Naive thymus-derived CD4-positive, alpha-beta T cell (primary cell): ENCODE results near the gene LMO7. TPM values are rescaled to one million over a fixed set of nuclear protein-coding genes. Genes with fewer than 3 reads are reported as not detected.

Experiments
- ATAC-seq: fragments of 150-1000 bp; cut with Tn5 transposase; 2 replicates; pipeline ENCODE4 v1.10.0; 2021; ENCODE audit warnings: mild to moderate bottlenecking, moderate library complexity
- CTCF ChIA-PET: fragments of 350-600 bp; sonication (Branson Sonifier 250); formaldehyde crosslinking; loops from one replicate; lab custom pipeline; 2021; ENCODE audit warnings: antibody characterized with exemption; lab: Charles Lee
- POLR2A ChIA-PET: fragments of 350-600 bp; sonication (Branson Sonifier 250); formaldehyde crosslinking; loops from one replicate; lab custom pipeline; 2021; ENCODE audit warnings: antibody characterized with exemption, inconsistent platforms; lab: Charles Lee
- DNase-seq, 9 donors: peaks; one replicate each; pipeline versions ENCODE4 v3.0.0 to v3.0.0-alpha.2; 2020 to 2022; ENCODE audit warnings: mixed read lengths in 1 of 9
- H3K27ac ChIP-seq: one replicate; pipeline ENCODE4 v1.7.0; 2013; ENCODE audit warnings: mild to moderate bottlenecking, low read depth, low read length, moderate library complexity
- H3K27me3 ChIP-seq, 2 donors: one replicate each; pipeline ENCODE4 v1.7.0; 2013; ENCODE audit warnings: low read length in 2 of 2, mild to moderate bottlenecking in 2 of 2, moderate library complexity in 2 of 2; ENCODE audit not compliant: control insufficient read depth in 2 of 2, insufficient read depth in 2 of 2
- H3K36me3 ChIP-seq, 3 experiments: 1 replicate in 2 of 3; 2 replicates in 1 of 3; pipeline ENCODE4 v1.7.0; 2013; ENCODE audit warnings: low read length in 3 of 3, mild to moderate bottlenecking in 3 of 3, moderate library complexity in 1 of 3; ENCODE audit not compliant: insufficient read depth in 3 of 3, control insufficient read depth in 2 of 3
- H3K4me1 ChIP-seq, 2 donors: one replicate each; pipeline ENCODE4 v1.7.0; 2013; ENCODE audit warnings: low read length in 2 of 2, mild to moderate bottlenecking in 2 of 2, moderate library complexity in 1 of 2; ENCODE audit not compliant: control insufficient read depth in 2 of 2, insufficient read depth in 2 of 2
- H3K4me3 ChIP-seq: 2 replicates; pipeline ENCODE4 v1.7.0; 2013; ENCODE audit warnings: mild to moderate bottlenecking, low read length
- H3K9me3 ChIP-seq, 3 experiments: 1 replicate in 2 of 3; 2 replicates in 1 of 3; pipeline ENCODE4 v1.7.0; 2013; ENCODE audit warnings: low read length in 3 of 3; ENCODE audit not compliant: control insufficient read depth in 2 of 3
- H3K27ac Mint-ChIP-seq, 9 donors: one replicate each; pipeline ENCODE4 v1.8.0; 2020 to 2022; ENCODE audit warnings: mixed read lengths in 9 of 9, mild to moderate bottlenecking in 8 of 9, moderate library complexity in 5 of 9, inconsistent platforms in 2 of 9
- H3K27me3 Mint-ChIP-seq, 5 donors: one replicate each; pipeline ENCODE4 v1.8.0; 2021 to 2022; ENCODE audit warnings: mixed read lengths in 5 of 5, mild to moderate bottlenecking in 1 of 5
- H3K36me3 Mint-ChIP-seq, 5 donors: one replicate each; pipeline ENCODE4 v1.8.0; 2020 to 2022; ENCODE audit warnings: mixed read lengths in 5 of 5, mild to moderate bottlenecking in 3 of 5, inconsistent platforms in 1 of 5
- H3K4me1 Mint-ChIP-seq, 7 donors: one replicate each; pipeline ENCODE4 v1.8.0; 2020 to 2022; ENCODE audit warnings: mixed read lengths in 7 of 7, mild to moderate bottlenecking in 3 of 7, inconsistent platforms in 1 of 7
- H3K4me3 Mint-ChIP-seq, 10 donors: one replicate each; pipeline ENCODE4 v1.8.0; 2020 to 2022; ENCODE audit warnings: mild to moderate bottlenecking in 10 of 10, mixed read lengths in 10 of 10, moderate library complexity in 6 of 10, inconsistent platforms in 2 of 10
- H3K9me3 Mint-ChIP-seq, 11 donors: one replicate each; pipeline ENCODE4 v1.8.0; 2020 to 2022; ENCODE audit warnings: mixed read lengths in 11 of 11, mild to moderate bottlenecking in 4 of 11, inconsistent platforms in 1 of 11, moderate library complexity in 1 of 11
- intact Hi-C, 2 donors: fragments of 100-400 bp; cut with micrococcal nuclease; formaldehyde crosslinking; loops; one replicate each; pipeline ENCODE4 v1.15.1; 2023
- polyA plus RNA-seq, 2 donors: library from polyadenylated mRNA; unstranded; fragments of 300-500 nt; fragmentation: Illumina TruSeq; gene quantifications; one replicate each; pipeline ENCODE4 v1.2.3, GENCODE V29; 2021
- total RNA-seq, 6 experiments: library from RNA in 5 of 6; stranded (reverse) in 5 of 6; gene quantifications; 1 replicate in 5 of 6; 2 replicates in 1 of 6; pipeline ENCODE4 v1.2.3 and lab custom pipeline; 2021 to 2026

Gene LMO7
- total and polyA plus RNA-seq, 7 experiments from 2014 or later = 18.0 to 68.1 (median 37.8) TPM

GRCh38 chr13:75717525-75717924, 81.4 kb downstream of the LMO7 start:
- Mint-ChIP-seq H3K4me1 (peaks cover 0 to 6% (median 0%) of the 10 kb centered on the region in 7 donors), H3K27me3 (peaks cover 0 to under 1% (median 0%) of the 10 kb centered on the region in 5 donors), H3K27ac (no peak overlapping the region), H3K36me3 (peaks cover 0 to 32% (median 25%) of the 10 kb centered on the region in 5 donors), H3K9me3 (peaks cover 0 to 2% (median 0%) of the 10 kb centered on the region in 11 donors), H3K4me3 (no peak overlapping the region)
- H3K9me3 ChIP-seq = no peaks in the 10 kb centered on the region
- intact Hi-C loops = loop anchor here in 1 of 2 donors (5.0 kb wide), 1 partner anchor 40 kb away; no protein-coding TSS in a partner anchor
- no peak overlapping the region for H3K4me3 ChIP-seq
- H3K36me3 ChIP-seq = no peaks in the 10 kb centered on the region
- CTCF ChIA-PET = no interaction called here
- DNase-seq = no peak
- POLR2A ChIA-PET = no interaction called here
- H3K27ac ChIP-seq = no peak overlapping the region
- ATAC-seq = no peak
- no peaks in the 10 kb centered on the region for H3K4me1 ChIP-seq
- no peaks in the 10 kb centered on the region for H3K27me3 ChIP-seq

GRCh38 chr13:75721307-75721706, 85.2 kb downstream of the LMO7 start:
- H3K27ac ChIP-seq = no peak overlapping the region
- peaks cover 0 to 27% (median 23%) of the 10 kb centered on the region in 5 donors for H3K36me3 Mint-ChIP-seq
- peaks cover 0 to 2% (median 0%) of the 10 kb centered on the region in 5 donors for H3K27me3 Mint-ChIP-seq
- intact Hi-C loops = no loop called here
- H3K36me3 ChIP-seq = no peaks in the 10 kb centered on the region
- H3K9me3 ChIP-seq = no peaks in the 10 kb centered on the region
- DNase-seq (no peak), ATAC-seq (no peak)
- POLR2A ChIA-PET = no interaction called here
- H3K4me3 ChIP-seq = no peak overlapping the region
- CTCF ChIA-PET = no interaction called here
- H3K4me3 Mint-ChIP-seq = no peak overlapping the region
- peaks cover 0 to 2% (median 0%) of the 10 kb centered on the region in 11 donors for H3K9me3 Mint-ChIP-seq
- H3K27me3 ChIP-seq = no peaks in the 10 kb centered on the region
- no peaks in the 10 kb centered on the region for H3K4me1 ChIP-seq
- no peaks in the 10 kb centered on the region for H3K4me1 Mint-ChIP-seq
- no peak overlapping the region for H3K27ac Mint-ChIP-seq

GRCh38 chr13:75723901-75724300, 87.8 kb downstream of the LMO7 start:
- CTCF ChIA-PET = no interaction called here
- intact Hi-C loops = no loop called here

GRCh38 chr13:75724752-75725517, 88.8 kb downstream of the LMO7 start:
- Mint-ChIP-seq H3K4me1 (peaks cover 0 to 4% (median 0%) of the 10 kb centered on the region in 7 donors), H3K9me3 (peaks cover 0 to 4% (median 0%) of the 10 kb centered on the region in 11 donors), H3K27me3 (peaks cover 0 to 2% (median 0%) of the 10 kb centered on the region in 5 donors), H3K4me3 (no peak overlapping the region), H3K36me3 (peaks cover 0 to 20% (median 11%) of the 10 kb centered on the region in 5 donors), H3K27ac (peak overlapping the region in 1 of 9 donors; percentile 18)
- H3K27ac ChIP-seq = no peak overlapping the region
- CTCF ChIA-PET = no interaction called here
- ATAC-seq (no peak), DNase-seq (no peak)
- no peaks in the 10 kb centered on the region for H3K4me1 ChIP-seq
- no peak overlapping the region for H3K4me3 ChIP-seq
- intact Hi-C loops = no loop called here
- POLR2A ChIA-PET = no interaction called here
- H3K27me3 ChIP-seq = no peaks in the 10 kb centered on the region
- no peaks in the 10 kb centered on the region for H3K9me3 ChIP-seq
- H3K36me3 ChIP-seq = no peaks in the 10 kb centered on the region

More at GRCh38 chr13:75723901-75724300, 87.8 kb downstream of the LMO7 start:
- Histone ChIP-seq H3K9me3 (no peaks in the 10 kb centered on the region), H3K36me3 (no peaks in the 10 kb centered on the region), H3K27ac (no peak overlapping the region), H3K27me3 (no peaks in the 10 kb centered on the region), H3K4me3 (no peak overlapping the region), H3K4me1 (no peaks in the 10 kb centered on the region)
- DNase-seq (no peak), ATAC-seq (no peak)
- H3K4me3 Mint-ChIP-seq = no peak overlapping the region
- POLR2A ChIA-PET = no interaction called here
- peaks cover 0 to 28% (median 18%) of the 10 kb centered on the region in 5 donors for H3K36me3 Mint-ChIP-seq
- H3K27me3 Mint-ChIP-seq = peaks cover 0 to 2% (median 0%) of the 10 kb centered on the region in 5 donors
- H3K9me3 Mint-ChIP-seq = peaks cover 0 to 3% (median 0%) of the 10 kb centered on the region in 11 donors
- H3K4me1 Mint-ChIP-seq = peaks cover 0 to 4% (median 0%) of the 10 kb centered on the region in 7 donors
- no peak overlapping the region for H3K27ac Mint-ChIP-seq

- no peak for ATAC-seq
- H3K9me3 ChIP-seq = no peaks in the 10 kb centered on the region
- Mint-ChIP-seq H3K9me3 (peaks cover 0 to 4% (median 0%) of the 10 kb centered on the region in 11 donors), H3K4me1 (peaks cover 0 to 4% (median 0%) of the 10 kb centered on the region in 7 donors), H3K27me3 (peaks cover 0 to 2% (median 0%) of the 10 kb centered on the region in 5 donors), H3K4me3 (no peak overlapping the region), H3K36me3 (peaks cover 0 to 18% (median 10%) of the 10 kb centered on the region in 5 donors), H3K27ac (no peak overlapping the region)
- DNase-seq = no peak
- ChIA-PET POLR2A (no interaction called here), CTCF (no interaction called here)
- H3K36me3 ChIP-seq = no peaks in the 10 kb centered on the region
- H3K27me3 ChIP-seq = no peaks in the 10 kb centered on the region
- intact Hi-C loops = no loop called here
- no peaks in the 10 kb centered on the region for H3K4me1 ChIP-seq
- no peak overlapping the region for H3K4me3 ChIP-seq
- H3K27ac ChIP-seq = no peak overlapping the region
Measured at GRCh38 chr13:75725736-75726135, 89.6 kb downstream of the LMO7 start.

- H3K9me3 ChIP-seq = no peaks in the 10 kb centered on the region
- CTCF ChIA-PET = no interaction called here
- Mint-ChIP-seq H3K36me3 (peaks cover 2 to 16% (median 4%) of the 10 kb centered on the region in 5 donors), H3K9me3 (peaks cover 0 to 4% (median 0%) of the 10 kb centered on the region in 11 donors), H3K27me3 (peaks cover 0 to 2% (median 0%) of the 10 kb centered on the region in 5 donors), H3K4me3 (no peak overlapping the region), H3K4me1 (peaks cover 0 to 4% (median 0%) of the 10 kb centered on the region in 7 donors), H3K27ac (no peak overlapping the region)
- H3K27ac ChIP-seq = no peak overlapping the region
- H3K4me3 ChIP-seq = no peak overlapping the region
- intact Hi-C loops = no loop called here
- no peak for ATAC-seq
- no peaks in the 10 kb centered on the region for H3K27me3 ChIP-seq
- no peak for DNase-seq
- H3K36me3 ChIP-seq = no peaks in the 10 kb centered on the region
- POLR2A ChIA-PET = no interaction called here
- H3K4me1 ChIP-seq = no peaks in the 10 kb centered on the region
Measured at GRCh38 chr13:75726306-75726705, 90.2 kb downstream of the LMO7 start.
